Endothelial cell of umbilical vein (primary cell): Measurements from ENCODE around the gene TCP10L. TPM values are rescaled to one million over a fixed set of nuclear protein-coding genes. Genes with fewer than 3 reads are reported as not detected.

Source experiments
- BruUV-seq: library from RNA; stranded (reverse); fragments of 400-500 nt; replicated peaks from 2 replicates; lab custom pipeline; 2021; lab: Mats Ljungman, UMichigan
- CTCF ChIA-PET: fragments of 300-600, 350-600 bp; sonication (Branson Sonifier 250); formaldehyde crosslinking; loops from one replicate; lab custom pipeline; 2021; ENCODE audit warnings: antibody characterized with exemption, inconsistent platforms; lab: Charles Lee
- POLR2A ChIA-PET: fragments of 300-600, 350-600 bp; sonication (Branson Sonifier 250); formaldehyde crosslinking; loops from one replicate; lab custom pipeline; 2021; ENCODE audit warnings: antibody characterized with exemption, inconsistent platforms; lab: Charles Lee
- DNase-seq: peaks from one replicate; pipeline ENCODE4 v3.0.0-alpha.2; 2011; ENCODE audit warnings: low read depth, low spot score
- FAIRE-seq: peaks from 2 replicates; lab custom pipeline; 2011; peaks lifted over from hg19 to GRCh38; lab: Jason Lieb, UNC
- H2AFZ ChIP-seq: 2 replicates; pipeline ENCODE4 v1.6.0; 2012; ENCODE audit warnings: low read depth, low read length, control low read depth, inconsistent platforms
- H3K27ac ChIP-seq: 2 replicates; pipeline ENCODE4 v1.5.1; 2011; ENCODE audit warnings: low read depth, mild to moderate bottlenecking, control low read depth, low read length, moderate library complexity; ENCODE audit not compliant: insufficient read depth
- H3K27me3 ChIP-seq, 2 experiments: 2 replicates each; pipeline versions ENCODE4 v1.6.0 to v1.6.1; 2011; ENCODE audit warnings: low read length in 2 of 2, mixed read lengths in 1 of 2; ENCODE audit not compliant: control insufficient read depth in 2 of 2, insufficient read depth in 2 of 2
- H3K36me3 ChIP-seq, 2 experiments: 2 replicates in 1 of 2; 3 replicates in 1 of 2; pipeline ENCODE4 v1.5.1; 2011; ENCODE audit warnings: low read length in 2 of 2, mild to moderate bottlenecking in 1 of 2, moderate library complexity in 1 of 2; ENCODE audit not compliant: control insufficient read depth in 2 of 2, insufficient read depth in 2 of 2; ENCODE audit errors: extremely low read depth in 1 of 2
- H3K4me1 ChIP-seq: 3 replicates; pipeline ENCODE4 v1.5.1; 2011; ENCODE audit warnings: mild to moderate bottlenecking, low read length; ENCODE audit not compliant: control insufficient read depth, insufficient read depth; ENCODE audit errors: extremely low read depth
- H3K4me2 ChIP-seq: 2 replicates; pipeline ENCODE4 v1.6.1; 2011; ENCODE audit warnings: low read length, control low read depth, mixed read lengths; ENCODE audit not compliant: insufficient read depth
- H3K4me3 ChIP-seq, 3 experiments: fragments of 200-600 bp in 1 of 3; sonication (generic), shearing (Covaris generic) in 1 of 3; replicated peaks in 1 of 3; 2 replicates each; pipeline ENCODE4 v1.5.1; 2011 to 2016; ENCODE audit warnings: control low read depth in 3 of 3, low read length in 3 of 3, mild to moderate bottlenecking in 2 of 3, inconsistent platforms in 1 of 3, low read depth in 1 of 3, moderate library complexity in 1 of 3; ENCODE audit not compliant: insufficient read depth in 1 of 3
- H3K79me2 ChIP-seq: 2 replicates; pipeline ENCODE4 v1.6.0; 2012; ENCODE audit warnings: low read length, inconsistent platforms; ENCODE audit not compliant: control insufficient read depth, insufficient read depth
- H3K9ac ChIP-seq: replicated peaks from 2 replicates; pipeline ENCODE3; 2011; ENCODE audit warnings: low read length, control low read depth; ENCODE audit not compliant: insufficient read depth; ENCODE audit errors: extremely low read depth
- H3K9me1 ChIP-seq: replicated peaks from 3 replicates; pipeline ENCODE4 v1.6.0; 2011; ENCODE audit warnings: mild to moderate bottlenecking, low read length; ENCODE audit not compliant: control insufficient read depth, insufficient read depth; ENCODE audit errors: extremely low read depth
- H3K9me3 ChIP-seq: replicated peaks from 2 replicates; pipeline ENCODE4 v1.5.1; 2012; ENCODE audit warnings: low read length, inconsistent platforms; ENCODE audit not compliant: control insufficient read depth, insufficient read depth
- H4K20me1 ChIP-seq: replicated peaks from 2 replicates; pipeline ENCODE3; 2011; ENCODE audit warnings: mild to moderate bottlenecking, low read length; ENCODE audit not compliant: control insufficient read depth, insufficient read depth; ENCODE audit errors: extremely low read depth
- EZH2 ChIP-seq: IDR thresholded peaks from 2 replicates; pipeline ENCODE4 v1.6.1; 2012; ENCODE audit warnings: borderline replicate concordance, low read depth, mild to moderate bottlenecking, moderate library complexity, low read length, inconsistent platforms; ENCODE audit not compliant: severe bottlenecking
- FOS ChIP-seq: IDR thresholded peaks from 2 replicates; pipeline ENCODE4 v1.6.1; 2011; ENCODE audit warnings: mild to moderate bottlenecking, low read length, moderate library complexity, borderline replicate concordance; ENCODE audit not compliant: insufficient read depth
- GATA2 ChIP-seq: IDR thresholded peaks from 2 replicates; pipeline ENCODE4 v1.7.0; 2011; ENCODE audit warnings: low read depth, mild to moderate bottlenecking, moderate library complexity, mixed read lengths, low read length; ENCODE audit not compliant: insufficient read length, insufficient read depth
- JUN ChIP-seq: IDR thresholded peaks from 2 replicates; pipeline ENCODE4 v1.6.1; 2011; ENCODE audit warnings: borderline replicate concordance, low read depth; ENCODE audit not compliant: insufficient read length, insufficient read depth
- MYC ChIP-seq: IDR thresholded peaks from one replicate; pipeline ENCODE4 v1.6.1; 2011; ENCODE audit warnings: mild to moderate bottlenecking, low read depth, low read length
- POLR2A ChIP-seq: IDR thresholded peaks from 2 replicates; pipeline ENCODE4 v1.6.1; 2012; ENCODE audit warnings: low read depth, mild to moderate bottlenecking, control low read depth, low read length
- POLR2AphosphoS5 ChIP-seq: IDR thresholded peaks from 2 replicates; pipeline ENCODE4 v1.6.1; 2012; ENCODE audit warnings: low read depth, mild to moderate bottlenecking, control low read depth, low read length, moderate library complexity; ENCODE audit not compliant: insufficient read depth
- dilution Hi-C: fragments of 300-500 bp; cut with MboI; formaldehyde crosslinking; loops from one replicate; pipeline ENCODE4 v1.15.0; 2019; ENCODE audit warnings: low sequenced_read_pairs; ENCODE audit not compliant: extremely low pct_ligation_motif_present
- intact Hi-C: fragments of 100-400 bp; cut with micrococcal nuclease; formaldehyde crosslinking; loops from one replicate; pipeline ENCODE4 v1.10.0; 2022
- polyA plus RNA-seq, 4 experiments: library from polyadenylated mRNA; depleted of rRNA in 3 of 4; stranded (reverse) in 3 of 4; unstranded in 1 of 4; fragments of >200 nt; gene quantifications; 2 replicates each; pipeline versions ENCODE4 v1.2.1 to v1.2.3, GENCODE V29; 2011 to 2012; ENCODE audit warnings: missing spikeins in 1 of 4
- total RNA-seq: library from RNA; stranded (reverse); gene quantifications from 2 replicates; pipeline ENCODE4 v1.2.3, GENCODE V29; 2021
- TF ChIP-seq, protein P1 (sequence below): IDR thresholded peaks from 2 replicates; pipeline ENCODE4 v1.6.1; 2011; ENCODE audit not compliant: insufficient read depth, insufficient read length
- TF ChIP-seq, protein P2 (sequence below), 2 donors: IDR thresholded peaks; 1 replicate in 1 of 2; 2 replicates in 1 of 2; pipeline ENCODE4 v1.5.1; 2011; ENCODE audit warnings: low read length in 2 of 2, mild to moderate bottlenecking in 2 of 2, moderate library complexity in 2 of 2, control low read depth in 1 of 2, inconsistent platforms in 1 of 2, low read depth in 1 of 2; ENCODE audit not compliant: insufficient read depth in 1 of 2; ENCODE audit errors: extremely low read depth in 1 of 2

Gene TCP10L
- total and polyA plus RNA-seq, 2 donors (not counting 3 experiments of a cell fraction or from before 2014, with no cell fraction given): 0.07 TPM; not detected in 1

DNA sequence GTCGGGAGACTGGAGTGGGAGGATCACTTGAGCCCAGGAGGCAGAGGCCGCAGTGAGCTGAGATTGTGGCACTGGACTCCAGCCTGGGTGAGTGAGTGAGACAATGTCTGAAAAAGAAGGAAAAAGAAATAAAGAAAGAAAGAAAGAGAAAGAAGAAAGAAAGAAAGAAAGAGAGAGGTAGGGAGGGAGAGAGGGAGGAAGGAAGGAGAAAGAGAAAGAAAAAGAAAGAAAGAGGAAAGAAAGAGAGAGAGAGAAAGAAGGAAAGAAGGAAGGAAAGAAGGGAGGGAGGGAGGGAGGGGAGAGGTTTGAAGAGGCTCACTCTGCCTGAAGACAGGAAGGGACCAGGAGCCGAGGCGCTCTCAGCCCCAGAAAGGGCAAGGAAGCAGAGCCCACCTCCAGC, 4.8 kb upstream of the TCP10L start:
- CTCF ChIA-PET: interaction anchor here (0.6 to 1.0 kb wide), 2 partner anchors 10 to 410 kb away, joined by 3 read pairs; no protein-coding TSS in a partner anchor
- TF ChIP-seq POLR2A (no peak), FOS (no peak), EZH2 (no peak), MYC (no peak), POLR2AphosphoS5 (no peak), GATA2 (no peak), JUN (no peak)
- TF ChIP-seq, protein P1, sequence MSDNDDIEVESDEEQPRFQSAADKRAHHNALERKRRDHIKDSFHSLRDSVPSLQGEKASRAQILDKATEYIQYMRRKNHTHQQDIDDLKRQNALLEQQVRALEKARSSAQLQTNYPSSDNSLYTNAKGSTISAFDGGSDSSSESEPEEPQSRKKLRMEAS: no peak
- TF ChIP-seq, protein P2, sequence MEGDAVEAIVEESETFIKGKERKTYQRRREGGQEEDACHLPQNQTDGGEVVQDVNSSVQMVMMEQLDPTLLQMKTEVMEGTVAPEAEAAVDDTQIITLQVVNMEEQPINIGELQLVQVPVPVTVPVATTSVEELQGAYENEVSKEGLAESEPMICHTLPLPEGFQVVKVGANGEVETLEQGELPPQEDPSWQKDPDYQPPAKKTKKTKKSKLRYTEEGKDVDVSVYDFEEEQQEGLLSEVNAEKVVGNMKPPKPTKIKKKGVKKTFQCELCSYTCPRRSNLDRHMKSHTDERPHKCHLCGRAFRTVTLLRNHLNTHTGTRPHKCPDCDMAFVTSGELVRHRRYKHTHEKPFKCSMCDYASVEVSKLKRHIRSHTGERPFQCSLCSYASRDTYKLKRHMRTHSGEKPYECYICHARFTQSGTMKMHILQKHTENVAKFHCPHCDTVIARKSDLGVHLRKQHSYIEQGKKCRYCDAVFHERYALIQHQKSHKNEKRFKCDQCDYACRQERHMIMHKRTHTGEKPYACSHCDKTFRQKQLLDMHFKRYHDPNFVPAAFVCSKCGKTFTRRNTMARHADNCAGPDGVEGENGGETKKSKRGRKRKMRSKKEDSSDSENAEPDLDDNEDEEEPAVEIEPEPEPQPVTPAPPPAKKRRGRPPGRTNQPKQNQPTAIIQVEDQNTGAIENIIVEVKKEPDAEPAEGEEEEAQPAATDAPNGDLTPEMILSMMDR (IDR thresholded peaks at IDR 0.05; ENCODE audit: extremely low read depth in 1 of 2, insufficient read depth in 1 of 2, low read depth in 1 of 2, low read length in 2 of 2): no peak
- POLR2A ChIA-PET: no interaction called here
- Histone ChIP-seq H3K4me1 (no peaks in the 10 kb centered on the region), H3K9me1 (no peaks in the 10 kb centered on the region), H4K20me1 (no peaks in the 10 kb centered on the region), H3K79me2 (no peaks in the 10 kb centered on the region), H3K36me3 (no peaks in the 10 kb centered on the region), H3K9me3 (no peaks in the 10 kb centered on the region), H3K27me3 (peaks cover 0 to 6% of the 10 kb centered on the region in 2 experiments), H3K27ac (no peak overlapping the region), H2AFZ (no peak overlapping the region), H3K4me3 (no peak overlapping the region), H3K9ac (no peak overlapping the region), H3K4me2 (no peak overlapping the region)
- dilution Hi-C loops: no loop called here
- no TSS peak for BruUV-seq
- intact Hi-C loops: no loop called here
- FAIRE-seq (no peak), DNase-seq (no peak)
